Progenitor cell of endocrine pancreas (in vitro differentiated cells): Measurements from ENCODE around the gene SSTR4. TPM values are rescaled to one million over a fixed set of nuclear protein-coding genes. Genes with fewer than 3 reads are reported as not detected.

Source experiments
- DNase-seq: peaks from one replicate; pipeline ENCODE4 v3.0.0; 2021; ENCODE audit warnings: low spot score; ENCODE audit not compliant: unreplicated experiment
- H3K27ac Mint-ChIP-seq: 2 replicates; pipeline ENCODE4 v1.8.0; 2021; ENCODE audit warnings: mild to moderate bottlenecking, moderate library complexity, mixed read lengths
- H3K27me3 Mint-ChIP-seq: 2 replicates; pipeline ENCODE4 v1.8.0; 2021; ENCODE audit warnings: mixed read lengths
- H3K36me3 Mint-ChIP-seq: 2 replicates; pipeline ENCODE4 v1.8.0; 2022; ENCODE audit warnings: mixed read lengths; ENCODE audit not compliant: insufficient read depth
- H3K4me1 Mint-ChIP-seq: 2 replicates; pipeline ENCODE4 v1.8.0; 2021; ENCODE audit warnings: low read depth, mixed read lengths
- H3K4me3 Mint-ChIP-seq: 2 replicates; pipeline ENCODE4 v1.8.0; 2021; ENCODE audit warnings: low read depth, mild to moderate bottlenecking, moderate library complexity, mixed read lengths
- H3K9me3 Mint-ChIP-seq: 2 replicates; pipeline ENCODE4 v1.8.0; 2021; ENCODE audit warnings: low read depth, mixed read lengths
- total RNA-seq: library from RNA; stranded (reverse); gene quantifications from 2 replicates; pipeline ENCODE4 v1.2.1, GENCODE V29; 2021
- TF ChIP-seq, protein P1 (sequence below): fragments of 200-600 bp; sonication (generic); IDR thresholded peaks from one replicate; pipeline ENCODE4 v1.5.0; 2021; ENCODE audit warnings: antibody characterized with exemption, mild to moderate bottlenecking; ENCODE audit not compliant: unreplicated experiment

Gene SSTR4
- total RNA-seq, 1 donor from 2014 or later = not detected

DNA sequence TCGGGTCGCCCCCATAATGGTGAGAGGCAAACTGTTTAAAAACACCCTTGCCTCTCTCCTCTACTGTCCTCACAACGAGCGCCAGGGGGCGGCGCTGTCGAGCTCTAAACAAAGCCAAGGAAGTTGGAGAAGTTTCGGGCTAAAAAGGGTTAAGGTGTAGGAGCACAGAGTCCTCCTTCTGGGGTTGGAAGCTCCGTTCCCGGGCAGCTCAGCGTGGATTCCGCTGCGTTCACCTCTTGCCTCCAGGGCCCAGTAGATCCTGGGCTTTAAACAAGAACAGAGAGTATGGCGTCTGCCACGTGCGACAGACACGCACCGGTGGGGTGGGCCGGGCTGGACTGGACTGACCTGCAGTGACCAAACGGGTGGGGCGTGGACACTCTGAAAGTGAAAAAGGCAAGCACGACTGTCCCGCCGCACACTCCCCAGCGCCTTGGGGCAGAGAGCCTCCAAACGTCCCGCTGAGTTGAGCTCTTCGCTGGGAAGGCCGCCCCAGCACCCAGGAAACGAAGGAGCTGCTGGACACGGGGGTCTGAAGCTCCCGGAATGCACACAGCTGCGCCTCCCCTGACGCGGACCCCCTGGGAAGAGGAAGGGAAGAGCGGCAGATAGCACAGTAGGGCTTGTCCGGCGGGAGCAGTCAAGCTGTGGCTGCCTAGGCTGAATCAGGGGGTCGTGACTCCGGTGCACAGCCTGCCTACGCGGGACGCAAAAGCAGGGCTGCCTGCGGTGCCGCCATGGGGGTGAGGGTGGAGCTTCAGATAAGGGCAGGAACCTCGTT, 15.9 kb downstream of the SSTR4 start:
- Mint-ChIP-seq H3K27me3 (peaks cover 64% of the 10 kb centered on the region), H3K27ac (peak overlapping the region; percentile 90), H3K36me3 (no peaks in the 10 kb centered on the region), H3K4me1 (peaks cover 11% of the 10 kb centered on the region), H3K4me3 (peak overlapping the region; percentile 85), H3K9me3 (no peaks in the 10 kb centered on the region)
- peak; percentile 83 for DNase-seq
- TF ChIP-seq, protein P1, sequence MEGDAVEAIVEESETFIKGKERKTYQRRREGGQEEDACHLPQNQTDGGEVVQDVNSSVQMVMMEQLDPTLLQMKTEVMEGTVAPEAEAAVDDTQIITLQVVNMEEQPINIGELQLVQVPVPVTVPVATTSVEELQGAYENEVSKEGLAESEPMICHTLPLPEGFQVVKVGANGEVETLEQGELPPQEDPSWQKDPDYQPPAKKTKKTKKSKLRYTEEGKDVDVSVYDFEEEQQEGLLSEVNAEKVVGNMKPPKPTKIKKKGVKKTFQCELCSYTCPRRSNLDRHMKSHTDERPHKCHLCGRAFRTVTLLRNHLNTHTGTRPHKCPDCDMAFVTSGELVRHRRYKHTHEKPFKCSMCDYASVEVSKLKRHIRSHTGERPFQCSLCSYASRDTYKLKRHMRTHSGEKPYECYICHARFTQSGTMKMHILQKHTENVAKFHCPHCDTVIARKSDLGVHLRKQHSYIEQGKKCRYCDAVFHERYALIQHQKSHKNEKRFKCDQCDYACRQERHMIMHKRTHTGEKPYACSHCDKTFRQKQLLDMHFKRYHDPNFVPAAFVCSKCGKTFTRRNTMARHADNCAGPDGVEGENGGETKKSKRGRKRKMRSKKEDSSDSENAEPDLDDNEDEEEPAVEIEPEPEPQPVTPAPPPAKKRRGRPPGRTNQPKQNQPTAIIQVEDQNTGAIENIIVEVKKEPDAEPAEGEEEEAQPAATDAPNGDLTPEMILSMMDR = peak; percentile 80

DNA sequence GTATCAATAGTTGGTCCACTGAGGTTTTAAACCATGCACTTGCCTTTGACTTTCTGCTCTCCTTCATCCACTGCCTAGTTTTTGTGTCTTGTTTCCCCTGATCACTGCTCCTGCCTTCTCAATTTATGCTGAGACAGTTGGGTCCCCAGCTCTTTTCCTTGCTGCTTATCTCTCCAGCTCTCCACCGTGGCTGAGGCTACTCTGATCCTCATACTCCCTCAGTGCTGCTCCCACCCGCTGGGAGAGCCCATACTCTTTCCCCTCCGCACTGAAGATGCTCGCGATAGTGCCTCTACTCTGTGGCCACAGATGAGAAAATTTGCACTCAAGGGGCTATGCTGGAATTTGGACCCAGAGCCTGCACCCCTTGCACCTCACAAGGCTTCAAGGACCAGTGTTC, 17.8 kb downstream of the SSTR4 start:
- Mint-ChIP-seq H3K27ac (no peak overlapping the region), H3K36me3 (no peaks in the 10 kb centered on the region), H3K9me3 (peaks cover 3% of the 10 kb centered on the region), H3K27me3 (peaks cover 53% of the 10 kb centered on the region), H3K4me3 (no peak overlapping the region), H3K4me1 (peaks cover 11% of the 10 kb centered on the region)
- no peak for DNase-seq
- TF ChIP-seq, protein P1 = no peak

- no peak overlapping the region for H3K27ac Mint-ChIP-seq
- H3K36me3 Mint-ChIP-seq = no peaks in the 10 kb centered on the region
- no peak for DNase-seq
- no peak overlapping the region for H3K4me3 Mint-ChIP-seq
- peaks cover 3% of the 10 kb centered on the region for H3K9me3 Mint-ChIP-seq
- H3K4me1 Mint-ChIP-seq = no peaks in the 10 kb centered on the region
- peaks cover 30% of the 10 kb centered on the region for H3K27me3 Mint-ChIP-seq
- TF ChIP-seq, protein P1 = no peak
These were observed 23.1 kb downstream of the SSTR4 start for GRCh38 chr20:23058240-23058639.

GRCh38 chr20:23059001-23059400, 23.9 kb downstream of the SSTR4 start:
- Mint-ChIP-seq H3K27me3 (peaks cover 29% of the 10 kb centered on the region), H3K36me3 (no peaks in the 10 kb centered on the region), H3K27ac (no peak overlapping the region), H3K4me3 (no peak overlapping the region), H3K9me3 (peaks cover 3% of the 10 kb centered on the region), H3K4me1 (no peaks in the 10 kb centered on the region)
- TF ChIP-seq, protein P1 = no peak
- no peak for DNase-seq

DNA sequence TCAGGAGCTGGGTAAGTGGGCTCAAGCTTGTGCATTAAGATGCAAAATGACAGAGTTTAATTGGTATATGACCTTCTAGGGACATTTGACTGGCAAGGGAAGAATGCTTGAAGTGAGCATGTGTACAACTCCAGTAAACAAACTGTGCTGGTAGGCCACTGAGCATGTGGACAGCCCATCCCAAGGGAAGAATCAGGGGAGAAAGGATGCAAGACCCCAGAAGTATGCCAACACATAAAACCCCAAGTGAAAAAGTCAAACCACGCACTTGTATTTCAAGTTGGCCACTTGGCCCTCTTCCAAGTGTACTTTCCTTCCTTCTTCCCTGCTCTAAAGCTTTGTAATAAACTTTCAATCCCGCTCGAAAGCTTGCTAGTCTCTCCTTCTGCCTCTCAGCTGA, 24.7 kb downstream of the SSTR4 start:
- Mint-ChIP-seq H3K4me3 (no peak overlapping the region), H3K27me3 (peaks cover 29% of the 10 kb centered on the region), H3K27ac (no peak overlapping the region), H3K9me3 (peaks cover 3% of the 10 kb centered on the region), H3K36me3 (no peaks in the 10 kb centered on the region), H3K4me1 (no peaks in the 10 kb centered on the region)
- DNase-seq = no peak
- TF ChIP-seq, protein P1 = no peak
